Coronary artery (tissue), 2 donors: ENCODE results near the gene TANGO2.

Source experiments
- DNase-seq: peaks from one replicate; pipeline ENCODE4 v3.0.0-alpha.2; 2017; ENCODE audit warnings: low spot score
- H3K27ac ChIP-seq, 2 donors: fragments of 200-600 bp; sonication (generic); one replicate each; pipeline ENCODE4 v1.5.1; 2016 to 2019
- H3K4me3 ChIP-seq: fragments of 200-600 bp; sonication (generic); 2 replicates; pipeline ENCODE4 v1.5.1; 2016; ENCODE audit warnings: mild to moderate bottlenecking, moderate library complexity
- CTCF ChIP-seq: fragments of 200-600 bp; sonication (generic); IDR thresholded peaks from one replicate; pipeline ENCODE4 v1.5.1; 2019; ENCODE audit warnings: antibody characterized with exemption

Gene TANGO2

GRCh38 chr22:20044495-20045151 is 23.7 kb downstream of the TANGO2 start:
- Histone ChIP-seq H3K4me3 (no peak overlapping the region), H3K27ac (no peak overlapping the region)
- TF ChIP-seq CTCF: no peak
- DNase-seq: no peak

- H3K27ac ChIP-seq: no peak overlapping the region
- no peak overlapping the region for H3K4me3 ChIP-seq
- no peak for DNase-seq
- no peak for TF ChIP-seq CTCF
These were observed 25.8 kb downstream of the TANGO2 start for GRCh38 chr22:20046730-20047129.

GRCh38 chr22:20051927-20052308 is 31.0 kb downstream of the TANGO2 start:
- H3K27ac ChIP-seq: no peak overlapping the region
- no peak for TF ChIP-seq CTCF
- no peak for DNase-seq
- H3K4me3 ChIP-seq: no peak overlapping the region

GRCh38 chr22:20052309-20053259 is 31.7 kb downstream of the TANGO2 start:
- Histone ChIP-seq H3K4me3 (no peak overlapping the region), H3K27ac (no peak overlapping the region)
- DNase-seq: no peak
- TF ChIP-seq CTCF: no peak

GRCh38 chr22:20053407-20054033 is 32.6 kb downstream of the TANGO2 start:
- DNase-seq: no peak
- H3K4me3 ChIP-seq: no peak overlapping the region
- TF ChIP-seq CTCF: no peak
- no peak overlapping the region for H3K27ac ChIP-seq

- no peak for DNase-seq
- no peak for TF ChIP-seq CTCF
- Histone ChIP-seq H3K27ac (no peak overlapping the region), H3K4me3 (no peak overlapping the region)
These were observed 33.1 kb downstream of the TANGO2 start for GRCh38 chr22:20054034-20054427.
